Endometrial microvascular endothelial cells (primary cell): Measurements from ENCODE around the gene PPA1. TPM values are rescaled to one million over a fixed set of nuclear protein-coding genes. Genes with fewer than 3 reads are reported as not detected.
"Not testable (repeated sequence)": the region's sequence is repeated elsewhere in the genome, so short reads cannot be mapped to it uniquely, and the experiment has no call there.

Source experiments
- in situ Hi-C: cut with HindIII; loops from 2 replicates; pipeline ENCODE4 v1.10.0; 2017; ENCODE audit warnings: low sequenced_read_pairs, low pct_unique_long_range_greater_than_20kb; ENCODE audit errors: inconsistent ontology term
- total RNA-seq: library from RNA; depleted of rRNA; stranded (reverse); fragments of >200 nt; gene quantifications from one replicate; pipeline ENCODE4 v1.2.3, GENCODE V29; 2015; ENCODE audit errors: inconsistent ontology term

Gene PPA1
- total RNA-seq, 1 donor from 2014 or later, result 222 TPM

GRCh38 chr10:70256463-70256862, 23.2 kb upstream of the PPA1 start:
- in situ Hi-C loops, result no loop called here

- in situ Hi-C loops, result no loop called here
Measured at GRCh38 chr10:70255329-70256299, 22.4 kb upstream of the PPA1 start.

GRCh38 chr10:70254778-70255328, 21.6 kb upstream of the PPA1 start:
- in situ Hi-C loops, result no loop called here

- in situ Hi-C loops, result no loop called here
Measured at GRCh38 chr10:70253878-70254765, 20.9 kb upstream of the PPA1 start.

- in situ Hi-C loops, result no loop called here
Measured at GRCh38 chr10:70250961-70251680, 17.9 kb upstream of the PPA1 start.

GRCh38 chr10:70247360-70247759, 14.1 kb upstream of the PPA1 start:
- in situ Hi-C loops, result no loop called here

GRCh38 chr10:70241081-70241480, 7.9 kb upstream of the PPA1 start:
- in situ Hi-C loops, result no loop called here

- in situ Hi-C loops, result not testable (repeated sequence)
Measured at GRCh38 chr10:70239986-70240385, 6.8 kb upstream of the PPA1 start.

- in situ Hi-C loops, result not testable (repeated sequence)
Measured at GRCh38 chr10:70239077-70239976, 6.1 kb upstream of the PPA1 start.

- in situ Hi-C loops, result not testable (repeated sequence)
Measured at GRCh38 chr10:70237958-70238536, 4.8 kb upstream of the PPA1 start.

GRCh38 chr10:70234668-70235447, 1.6 kb upstream of the PPA1 start:
- in situ Hi-C loops, result no loop called here

- in situ Hi-C loops, result no loop called here
Measured at GRCh38 chr10:70233939-70234300, 691 bp upstream of the PPA1 start.

- in situ Hi-C loops, result no loop called here
Measured at GRCh38 chr10:70232859-70233108, 445 bp downstream of the PPA1 start.

- in situ Hi-C loops, result no loop called here
Measured at GRCh38 chr10:70232155-70232858, 922 bp downstream of the PPA1 start.

GRCh38 chr10:70228491-70228890, 4.7 kb downstream of the PPA1 start:
- in situ Hi-C loops, result no loop called here

GRCh38 chr10:70227548-70228320, 5.5 kb downstream of the PPA1 start:
- in situ Hi-C loops, result no loop called here
